ENCODE results near the gene CTNNA3.
"Not testable (repeated sequence)": the region's sequence is repeated elsewhere in the genome, so short reads cannot be mapped to it uniquely, and the experiment has no call there.

Gene CTNNA3

GRCh38 chr10:67402620-67403019 is 293.4 kb downstream of the CTNNA3 start:
- Mint-ChIP-seq H3K36me3 (ENCODE audit: insufficient read depth) (no peaks in the 10 kb centered on the region), H3K27me3 (peaks cover 0 to 8% of the 10 kb centered on the region in 2 donors), H3K9me3 (peaks cover 7 to 33% of the 10 kb centered on the region in 2 donors), H3K4me1 (ENCODE audit: low read depth in 2 of 2) (no peaks in the 10 kb centered on the region), H3K4me3 (no peak overlapping the region), H3K27ac (no peak overlapping the region)
- ATAC-seq (replicated peaks): no peak
- no peak for DNase-seq

- Mint-ChIP-seq H3K36me3 (ENCODE audit: insufficient read depth) (no peaks in the 10 kb centered on the region), H3K4me1 (ENCODE audit: low read depth in 2 of 2) (no peaks in the 10 kb centered on the region), H3K4me3 (no peak overlapping the region), H3K27ac (no peak overlapping the region), H3K27me3 (peaks cover 0 to 8% of the 10 kb centered on the region in 2 donors), H3K9me3 (peaks cover 10 to 30% of the 10 kb centered on the region in 2 donors)
- ATAC-seq (replicated peaks) (no peak), DNase-seq (no peak)
Measured at GRCh38 chr10:67401711-67402110, 294.3 kb downstream of the CTNNA3 start.

- not testable (repeated sequence) for H3K4me1 Mint-ChIP-seq (ENCODE audit: low read depth in 2 of 2); H3K36me3 Mint-ChIP-seq (ENCODE audit: insufficient read depth); ATAC-seq (replicated peaks); H3K27ac Mint-ChIP-seq; H3K9me3 Mint-ChIP-seq; DNase-seq; H3K4me3 Mint-ChIP-seq
- H3K27me3 Mint-ChIP-seq: peaks cover 7 to 18% of the 10 kb centered on the region in 2 donors
Measured at GRCh38 chr10:67386841-67387533, 309.0 kb downstream of the CTNNA3 start.

- Mint-ChIP-seq H3K4me1 (ENCODE audit: low read depth in 2 of 2) (peaks cover 0 to 1% of the 10 kb centered on the region in 2 donors), H3K27ac (no peak overlapping the region), H3K27me3 (peaks cover 7 to 18% of the 10 kb centered on the region in 2 donors), H3K36me3 (ENCODE audit: insufficient read depth) (no peaks in the 10 kb centered on the region), H3K4me3 (no peak overlapping the region), H3K9me3 (peaks cover 0 to 2% of the 10 kb centered on the region in 2 donors)
- DNase-seq (no peak), ATAC-seq (replicated peaks) (no peak)
Measured at GRCh38 chr10:67386260-67386659, 309.7 kb downstream of the CTNNA3 start.

GRCh38 chr10:67385566-67385965 is 310.4 kb downstream of the CTNNA3 start:
- Mint-ChIP-seq H3K27ac (no peak overlapping the region), H3K9me3 (peaks cover 0 to 2% of the 10 kb centered on the region in 2 donors), H3K4me3 (no peak overlapping the region), H3K27me3 (peaks cover 7 to 18% of the 10 kb centered on the region in 2 donors), H3K4me1 (ENCODE audit: low read depth in 2 of 2) (peaks cover 0 to 1% of the 10 kb centered on the region in 2 donors), H3K36me3 (ENCODE audit: insufficient read depth) (no peaks in the 10 kb centered on the region)
- no peak for DNase-seq
- no peak for ATAC-seq (replicated peaks)

GRCh38 chr10:67385089-67385488 is 310.9 kb downstream of the CTNNA3 start:
- DNase-seq (no peak), ATAC-seq (replicated peaks) (no peak)
- no peak overlapping the region for H3K4me3 Mint-ChIP-seq
- no peaks in the 10 kb centered on the region for H3K36me3 Mint-ChIP-seq (ENCODE audit: insufficient read depth)
- H3K27ac Mint-ChIP-seq: no peak overlapping the region
- H3K4me1 Mint-ChIP-seq (ENCODE audit: low read depth in 2 of 2): peaks cover 0 to 1% of the 10 kb centered on the region in 2 donors
- peaks cover 7 to 18% of the 10 kb centered on the region in 2 donors for H3K27me3 Mint-ChIP-seq
- H3K9me3 Mint-ChIP-seq: peaks cover 0 to 2% of the 10 kb centered on the region in 2 donors

- H3K27ac Mint-ChIP-seq: no peak overlapping the region
- no peak overlapping the region for H3K4me3 Mint-ChIP-seq
- H3K36me3 Mint-ChIP-seq (ENCODE audit: insufficient read depth): no peaks in the 10 kb centered on the region
- H3K27me3 Mint-ChIP-seq: no peaks in the 10 kb centered on the region
- no peaks in the 10 kb centered on the region for H3K4me1 Mint-ChIP-seq (ENCODE audit: low read depth in 2 of 2)
- ATAC-seq (replicated peaks) (no peak), DNase-seq (no peak)
- H3K9me3 Mint-ChIP-seq: peaks cover 6 to 9% of the 10 kb centered on the region in 2 donors
Measured at GRCh38 chr10:67331121-67331910, 364.7 kb downstream of the CTNNA3 start.

GRCh38 chr10:67327626-67328535 is 368.1 kb downstream of the CTNNA3 start:
- Mint-ChIP-seq H3K36me3 (ENCODE audit: insufficient read depth) (no peaks in the 10 kb centered on the region), H3K4me3 (no peak overlapping the region), H3K27me3 (no peaks in the 10 kb centered on the region), H3K9me3 (peaks cover 12 to 28% of the 10 kb centered on the region in 2 donors), H3K4me1 (ENCODE audit: low read depth in 2 of 2) (no peaks in the 10 kb centered on the region), H3K27ac (no peak overlapping the region)
- ATAC-seq (replicated peaks) (no peak), DNase-seq (no peak)

GRCh38 chr10:67319976-67320375 is 376.0 kb downstream of the CTNNA3 start:
- no peaks in the 10 kb centered on the region for H3K36me3 Mint-ChIP-seq (ENCODE audit: insufficient read depth)
- ATAC-seq (replicated peaks) (no peak), DNase-seq (no peak)
- H3K27ac Mint-ChIP-seq: no peak overlapping the region
- H3K4me3 Mint-ChIP-seq: no peak overlapping the region
- H3K4me1 Mint-ChIP-seq (ENCODE audit: low read depth in 2 of 2): no peaks in the 10 kb centered on the region
- no peaks in the 10 kb centered on the region for H3K27me3 Mint-ChIP-seq
- H3K9me3 Mint-ChIP-seq: peaks cover 11 to 12% of the 10 kb centered on the region in 2 donors

GRCh38 chr10:67308912-67309311 is 387.1 kb downstream of the CTNNA3 start:
- no peak for ATAC-seq (replicated peaks)
- no peak overlapping the region for H3K27ac Mint-ChIP-seq
- no peaks in the 10 kb centered on the region for H3K27me3 Mint-ChIP-seq
- H3K9me3 Mint-ChIP-seq: peaks cover 0 to 16% of the 10 kb centered on the region in 2 donors
- no peak overlapping the region for H3K4me3 Mint-ChIP-seq
- H3K36me3 Mint-ChIP-seq (ENCODE audit: insufficient read depth): no peaks in the 10 kb centered on the region
- DNase-seq: no peak
- no peaks in the 10 kb centered on the region for H3K4me1 Mint-ChIP-seq (ENCODE audit: low read depth in 2 of 2)

GRCh38 chr10:67306588-67307205 is 389.3 kb downstream of the CTNNA3 start:
- peaks cover 0 to 13% of the 10 kb centered on the region in 2 donors for H3K9me3 Mint-ChIP-seq
- H3K4me3 Mint-ChIP-seq: no peak overlapping the region
- DNase-seq: no peak
- ATAC-seq (replicated peaks): no peak
- no peak overlapping the region for H3K27ac Mint-ChIP-seq
- H3K4me1 Mint-ChIP-seq (ENCODE audit: low read depth in 2 of 2): no peaks in the 10 kb centered on the region
- H3K36me3 Mint-ChIP-seq (ENCODE audit: insufficient read depth): no peaks in the 10 kb centered on the region
- H3K27me3 Mint-ChIP-seq: no peaks in the 10 kb centered on the region

GRCh38 chr10:67302701-67303100 is 393.3 kb downstream of the CTNNA3 start:
- H3K4me1 Mint-ChIP-seq (ENCODE audit: low read depth in 2 of 2): no peaks in the 10 kb centered on the region
- peaks cover 0 to 7% of the 10 kb centered on the region in 2 donors for H3K9me3 Mint-ChIP-seq
- ATAC-seq (replicated peaks) (no peak), DNase-seq (no peak)
- H3K4me3 Mint-ChIP-seq: no peak overlapping the region
- no peaks in the 10 kb centered on the region for H3K36me3 Mint-ChIP-seq (ENCODE audit: insufficient read depth)
- H3K27ac Mint-ChIP-seq: no peak overlapping the region
- no peaks in the 10 kb centered on the region for H3K27me3 Mint-ChIP-seq

- no peaks in the 10 kb centered on the region for H3K27me3 Mint-ChIP-seq
- peaks cover 0 to 3% of the 10 kb centered on the region in 2 donors for H3K9me3 Mint-ChIP-seq
- no peak for ATAC-seq (replicated peaks)
Measured at GRCh38 chr10:67299761-67300160, 396.2 kb downstream of the CTNNA3 start.

More at GRCh38 chr10:67299761-67300160, 396.2 kb downstream of the CTNNA3 start:
- no peaks in the 10 kb centered on the region for H3K36me3 Mint-ChIP-seq (ENCODE audit: insufficient read depth)
- no peak overlapping the region for H3K4me3 Mint-ChIP-seq
- no peak overlapping the region for H3K27ac Mint-ChIP-seq
- no peaks in the 10 kb centered on the region for H3K4me1 Mint-ChIP-seq (ENCODE audit: low read depth in 2 of 2)
- DNase-seq: no peak

All from effector memory CD8-positive, alpha-beta T cell (primary cell).